GM12892 (cell line): ENCODE measurements around the gene KIF1B.

Source experiments
- POLR2A ChIP-seq: IDR thresholded peaks from 2 replicates; pipeline ENCODE4 v1.6.1; 2011; ENCODE audit warnings: low read depth, low read length, control low read depth
- POLR2AphosphoS5 ChIP-seq: IDR thresholded peaks from 2 replicates; pipeline ENCODE4 v1.6.1; 2011; ENCODE audit warnings: low read depth, low read length, control low read depth
- TAF1 ChIP-seq: IDR thresholded peaks from 2 replicates; pipeline ENCODE4 v1.6.1; 2011; ENCODE audit warnings: low read depth, mild to moderate bottlenecking, control low read depth, low read length, borderline replicate concordance

DNA sequence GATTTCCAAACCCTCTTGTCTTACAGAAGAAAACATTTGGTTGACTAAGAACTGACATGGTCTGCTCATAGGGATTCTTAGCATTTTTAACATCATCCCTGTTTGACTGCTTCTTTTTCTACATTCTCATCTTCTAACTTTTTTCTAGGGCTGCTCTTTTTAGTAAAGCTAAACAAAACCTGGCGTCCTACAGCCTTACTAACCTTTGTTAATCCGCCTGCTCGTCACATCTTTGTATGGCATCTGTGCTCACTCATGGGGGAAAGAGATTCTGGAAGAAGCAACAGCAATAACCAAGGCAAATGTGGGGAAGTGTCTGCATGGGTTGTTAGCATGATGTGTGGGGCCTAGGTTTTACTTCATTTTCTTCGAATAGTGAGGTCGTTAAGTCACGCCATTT, 92.0 kb downstream of the KIF1B start:
- no peak for TF ChIP-seq POLR2AphosphoS5
- TF ChIP-seq POLR2A, result no peak
- TF ChIP-seq TAF1, result no peak
